HUES6 (cell line): ENCODE measurements around the gene GNA12.
A peak's percentile ranks its signal among the peaks of the same experiment; 100 is the strongest.

Experiments used
- H3K27ac ChIP-seq: 2 replicates; pipeline ENCODE4 v1.7.0; 2013; ENCODE audit warnings: low read depth, mild to moderate bottlenecking, low read length, inconsistent platforms
- H3K27me3 ChIP-seq: 2 replicates; pipeline ENCODE4 v1.6.1; 2013; ENCODE audit warnings: low read length; ENCODE audit not compliant: control insufficient read depth, insufficient read depth
- H3K36me3 ChIP-seq: 2 replicates; pipeline ENCODE4 v1.6.1; 2013; ENCODE audit warnings: low read length; ENCODE audit not compliant: control insufficient read depth, insufficient read depth
- H3K4me1 ChIP-seq: 2 replicates; pipeline ENCODE4 v1.6.1; 2013; ENCODE audit warnings: low read length; ENCODE audit not compliant: control insufficient read depth, insufficient read depth
- H3K4me3 ChIP-seq: 2 replicates; pipeline ENCODE4 v1.5.1; 2013; ENCODE audit warnings: low read depth, low read length
- H3K9ac ChIP-seq: one replicate; pipeline ENCODE4 v1.6.1; 2013; ENCODE audit warnings: mild to moderate bottlenecking, low read length
- H3K9me3 ChIP-seq: 2 replicates; pipeline ENCODE4 v1.6.1; 2013; ENCODE audit warnings: low read depth, low read length; ENCODE audit not compliant: control insufficient read depth, insufficient read depth

The GNA12 gene

DNA sequence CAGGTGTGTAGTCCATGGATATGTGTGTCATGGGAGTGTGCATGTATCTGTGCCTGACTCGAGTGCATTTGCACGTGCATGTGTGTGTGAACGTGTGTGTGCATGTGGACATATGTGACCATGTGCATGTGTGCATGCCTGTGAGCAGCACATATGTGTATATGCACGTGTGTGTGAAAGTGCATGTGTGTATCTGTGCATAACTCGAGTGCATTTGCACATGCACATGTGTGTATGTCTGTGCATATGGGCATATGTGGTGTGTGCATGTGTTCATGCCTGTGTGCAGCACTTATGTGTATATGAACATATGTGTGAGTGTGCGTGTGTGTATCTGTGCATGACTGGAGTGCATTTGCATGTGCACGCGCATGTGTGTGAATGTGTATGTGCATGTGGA lies 35.2 kb upstream of the GNA12 start:
- no peak overlapping the region for H3K4me3 ChIP-seq
- peaks cover 26% of the 10 kb centered on the region for H3K4me1 ChIP-seq
- H3K27ac ChIP-seq = no peak overlapping the region
- no peaks in the 10 kb centered on the region for H3K27me3 ChIP-seq
- no peaks in the 10 kb centered on the region for H3K9me3 ChIP-seq
- no peak overlapping the region for H3K9ac ChIP-seq
- H3K36me3 ChIP-seq = no peaks in the 10 kb centered on the region

DNA sequence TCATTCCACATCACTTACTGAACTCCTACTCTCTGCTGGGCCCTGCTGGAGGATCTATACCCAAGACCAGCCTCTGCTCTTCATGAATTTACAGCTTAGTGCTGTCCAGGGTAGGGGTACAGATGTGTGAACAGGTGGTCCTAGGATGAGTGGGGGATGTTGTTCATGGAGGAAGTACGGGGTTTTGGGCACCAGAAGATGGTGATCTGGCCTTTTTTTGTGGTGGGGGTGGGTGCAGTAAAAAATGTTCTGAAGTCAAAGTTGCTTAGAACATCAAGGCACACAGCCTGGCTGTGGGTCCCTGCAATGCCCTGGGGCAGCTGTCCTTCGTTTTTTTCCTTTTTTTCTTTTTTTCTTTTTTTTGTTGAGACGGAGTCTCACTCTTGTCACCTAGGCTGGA lies 34.2 kb upstream of the GNA12 start:
- H3K4me1 ChIP-seq = peaks cover 31% of the 10 kb centered on the region
- no peaks in the 10 kb centered on the region for H3K36me3 ChIP-seq
- no peak overlapping the region for H3K27ac ChIP-seq
- no peak overlapping the region for H3K9ac ChIP-seq
- H3K27me3 ChIP-seq = no peaks in the 10 kb centered on the region
- H3K9me3 ChIP-seq = no peaks in the 10 kb centered on the region
- no peak overlapping the region for H3K4me3 ChIP-seq

DNA sequence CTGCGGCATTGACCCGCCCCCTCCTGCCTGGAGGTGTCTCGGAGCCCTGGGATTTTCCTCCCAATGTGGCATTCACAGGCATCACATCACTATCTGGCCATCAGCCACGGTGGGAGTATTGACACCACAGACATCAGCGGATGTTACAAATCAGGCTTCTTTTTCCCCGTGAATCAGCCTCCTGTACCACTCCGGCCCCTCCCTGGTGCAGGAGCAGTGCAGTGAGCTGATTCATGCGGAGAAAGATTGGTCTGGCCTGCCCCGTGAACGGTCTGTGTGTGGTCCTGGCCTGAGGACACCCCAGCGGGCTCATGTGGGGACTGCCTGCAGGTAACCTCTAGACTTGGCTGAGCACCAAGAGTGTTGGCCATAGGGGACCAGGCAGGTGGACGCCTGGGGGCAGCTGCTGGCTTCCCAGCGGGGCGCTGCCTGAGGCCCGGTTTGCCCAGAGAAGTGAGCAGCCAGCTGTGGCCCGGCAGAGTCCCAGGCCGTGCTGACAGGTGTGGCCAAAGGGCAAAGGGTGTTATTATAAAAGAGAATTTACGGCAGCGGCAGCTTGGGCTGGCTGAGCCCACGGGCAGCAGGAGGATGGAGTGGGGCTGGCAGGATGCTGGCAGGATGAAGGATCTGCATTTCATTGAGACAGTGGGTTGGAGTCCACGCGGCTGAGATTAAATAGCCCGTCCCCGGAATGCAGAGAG lies 32.1 kb upstream of the GNA12 start:
- no peak overlapping the region for H3K4me3 ChIP-seq
- no peak overlapping the region for H3K9ac ChIP-seq
- peaks cover 35% of the 10 kb centered on the region for H3K4me1 ChIP-seq
- no peaks in the 10 kb centered on the region for H3K36me3 ChIP-seq
- no peaks in the 10 kb centered on the region for H3K9me3 ChIP-seq
- H3K27ac ChIP-seq = no peak overlapping the region
- no peaks in the 10 kb centered on the region for H3K27me3 ChIP-seq

DNA sequence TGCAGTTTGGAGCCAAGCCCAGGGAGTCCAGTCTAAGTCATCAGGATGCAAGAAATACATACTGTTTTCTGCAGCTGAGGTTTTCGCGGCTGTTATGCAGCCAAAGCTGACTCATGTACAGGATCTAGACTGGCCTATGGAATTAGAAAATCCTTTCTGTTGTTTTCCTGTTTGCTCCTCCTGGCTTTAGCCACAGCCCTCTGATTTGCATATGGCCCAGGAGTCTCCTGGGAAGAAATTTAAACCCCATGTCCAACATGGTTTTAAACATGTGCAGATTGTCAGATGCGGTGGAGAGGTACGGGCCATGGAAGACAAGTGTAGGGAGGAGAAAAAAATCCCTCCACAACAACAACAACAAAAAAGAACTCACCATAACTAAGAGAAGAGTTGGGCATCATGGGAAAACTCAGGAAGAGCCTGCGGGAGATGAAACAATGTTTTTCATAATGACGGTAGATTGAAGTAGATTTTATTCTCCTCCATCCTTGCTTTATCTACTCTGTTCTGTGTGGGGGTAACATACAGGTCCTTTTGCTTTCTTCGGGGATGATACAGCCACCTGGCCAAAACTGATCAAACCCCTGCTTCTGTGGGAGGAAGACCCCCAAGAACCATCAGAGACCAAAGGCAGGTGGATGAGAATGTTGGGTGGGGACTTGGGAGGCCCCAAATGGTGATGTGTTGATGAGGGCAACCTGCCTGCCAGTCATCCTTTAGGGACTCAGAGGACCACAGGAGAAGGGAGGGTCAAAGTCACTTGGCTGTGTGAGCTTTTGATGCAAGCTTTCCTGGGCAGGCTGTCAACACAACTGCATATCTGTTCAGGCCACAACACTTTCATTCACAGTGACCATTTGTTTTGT lies 29.8 kb upstream of the GNA12 start:
- Histone ChIP-seq H3K9me3 (no peaks in the 10 kb centered on the region), H3K4me1 (peaks cover 27% of the 10 kb centered on the region), H3K36me3 (no peaks in the 10 kb centered on the region), H3K27me3 (no peaks in the 10 kb centered on the region), H3K9ac (peak overlapping the region; percentile 91), H3K27ac (peak overlapping the region; percentile 99), H3K4me3 (no peak overlapping the region)

DNA sequence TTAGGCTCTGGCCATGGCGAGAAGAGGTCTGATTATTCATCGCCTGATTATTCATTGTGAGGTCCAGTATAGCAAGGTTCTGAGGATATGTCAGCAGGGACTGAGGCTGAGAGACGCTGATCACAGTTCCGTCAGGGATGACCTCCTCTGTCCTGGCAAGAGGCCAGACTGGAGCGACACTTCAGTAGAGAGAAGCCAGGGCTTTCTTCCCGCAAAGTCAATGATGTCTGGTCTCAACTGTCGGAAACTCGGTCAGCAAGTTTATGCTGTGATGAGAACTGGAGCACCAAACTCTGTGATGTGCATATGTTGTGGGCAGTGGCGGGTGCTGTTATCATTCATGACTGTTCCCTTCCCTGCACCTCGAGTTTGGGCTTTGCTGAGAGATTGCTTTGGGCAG lies 29.0 kb upstream of the GNA12 start:
- H3K27ac ChIP-seq = no peak overlapping the region; the same call in 1 of the 2 replicates
- H3K27me3 ChIP-seq = no peaks in the 10 kb centered on the region
- no peaks in the 10 kb centered on the region for H3K36me3 ChIP-seq
- H3K4me3 ChIP-seq = no peak overlapping the region
- H3K9ac ChIP-seq = no peak overlapping the region
- no peaks in the 10 kb centered on the region for H3K9me3 ChIP-seq
- peaks cover 27% of the 10 kb centered on the region for H3K4me1 ChIP-seq

DNA sequence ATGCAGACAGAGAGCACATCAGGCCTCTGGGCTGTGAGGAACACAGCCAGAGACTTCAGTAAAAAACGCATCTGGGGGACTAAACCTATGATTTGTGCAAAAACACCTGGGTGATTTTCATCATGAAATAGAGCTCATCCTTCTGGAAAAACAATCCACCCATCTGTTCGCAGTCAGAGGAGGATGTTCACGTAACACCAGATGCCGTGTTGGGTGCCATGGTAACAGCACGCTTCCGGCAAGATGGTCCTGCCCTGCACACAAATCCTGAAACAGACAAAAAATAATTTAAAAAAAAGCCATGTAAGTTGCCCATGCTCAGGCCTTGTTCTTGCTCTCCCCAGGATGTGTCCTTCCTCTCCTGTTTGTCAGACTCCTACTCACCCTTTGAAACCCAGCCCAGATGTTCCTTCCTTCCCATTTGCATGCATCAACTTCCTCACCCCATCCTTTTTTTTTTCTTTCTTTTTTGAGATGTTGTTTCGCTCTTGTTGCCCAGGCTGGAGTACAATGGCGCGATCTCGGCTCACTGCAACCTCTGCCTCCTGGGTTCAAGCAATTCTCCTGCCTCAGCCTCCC lies 28.3 kb upstream of the GNA12 start:
- no peaks in the 10 kb centered on the region for H3K9me3 ChIP-seq
- H3K4me3 ChIP-seq = no peak overlapping the region
- H3K4me1 ChIP-seq = peaks cover 27% of the 10 kb centered on the region
- H3K27me3 ChIP-seq = no peaks in the 10 kb centered on the region
- no peak overlapping the region for H3K27ac ChIP-seq
- H3K36me3 ChIP-seq = no peaks in the 10 kb centered on the region
- H3K9ac ChIP-seq = no peak overlapping the region

DNA sequence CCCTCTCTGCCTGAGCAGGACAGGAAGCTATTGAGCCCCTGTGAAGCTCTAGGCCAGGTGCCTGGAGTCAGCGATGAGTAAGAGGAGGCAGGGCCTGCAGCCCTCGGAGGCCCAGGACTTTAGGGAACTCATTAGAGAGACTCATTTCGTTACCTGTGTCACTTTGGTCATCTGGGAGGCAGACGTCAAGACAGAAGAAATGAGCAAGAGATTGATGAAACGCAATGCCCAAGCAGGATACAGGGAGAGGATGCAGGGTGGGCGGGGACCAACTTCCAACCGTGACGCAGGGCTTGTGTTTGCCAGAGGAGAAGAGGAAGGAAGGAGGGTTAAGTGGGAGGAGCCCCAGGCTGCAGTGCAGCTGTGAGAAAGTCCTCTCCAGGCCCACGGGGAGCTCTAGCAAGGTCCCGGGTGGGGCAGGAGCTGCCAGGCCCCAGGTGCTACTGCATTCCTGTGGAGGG lies 26.4 kb upstream of the GNA12 start:
- H3K9me3 ChIP-seq = no peaks in the 10 kb centered on the region
- no peak overlapping the region for H3K9ac ChIP-seq
- H3K4me1 ChIP-seq = peaks cover 18% of the 10 kb centered on the region
- H3K27ac ChIP-seq = no peak overlapping the region
- H3K27me3 ChIP-seq = no peaks in the 10 kb centered on the region
- no peaks in the 10 kb centered on the region for H3K36me3 ChIP-seq
- H3K4me3 ChIP-seq = no peak overlapping the region

DNA sequence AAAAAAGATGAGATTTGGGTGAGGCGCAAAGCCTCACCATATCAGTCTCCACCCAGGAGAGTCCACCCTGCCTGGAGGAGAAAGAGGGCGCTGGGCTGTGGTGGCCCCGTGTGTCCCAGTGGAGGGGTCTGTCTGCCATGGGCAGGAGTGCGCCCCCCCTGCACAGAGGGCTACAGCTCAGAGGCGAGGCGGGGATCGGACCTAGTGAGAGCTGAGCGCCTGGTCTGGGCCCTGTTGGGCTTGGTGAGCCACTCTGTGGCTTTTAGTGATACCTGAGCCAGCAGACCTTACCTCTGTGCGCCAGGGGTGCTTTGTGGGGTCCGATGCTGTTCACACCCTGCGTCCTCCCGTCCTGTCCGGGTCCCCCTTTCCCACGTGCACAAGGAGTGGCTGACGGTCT lies 25.9 kb upstream of the GNA12 start:
- peaks cover 18% of the 10 kb centered on the region for H3K4me1 ChIP-seq
- H3K9me3 ChIP-seq = no peaks in the 10 kb centered on the region
- no peaks in the 10 kb centered on the region for H3K27me3 ChIP-seq
- H3K4me3 ChIP-seq = no peak overlapping the region
- no peak overlapping the region for H3K27ac ChIP-seq
- no peak overlapping the region for H3K9ac ChIP-seq
- H3K36me3 ChIP-seq = no peaks in the 10 kb centered on the region

DNA sequence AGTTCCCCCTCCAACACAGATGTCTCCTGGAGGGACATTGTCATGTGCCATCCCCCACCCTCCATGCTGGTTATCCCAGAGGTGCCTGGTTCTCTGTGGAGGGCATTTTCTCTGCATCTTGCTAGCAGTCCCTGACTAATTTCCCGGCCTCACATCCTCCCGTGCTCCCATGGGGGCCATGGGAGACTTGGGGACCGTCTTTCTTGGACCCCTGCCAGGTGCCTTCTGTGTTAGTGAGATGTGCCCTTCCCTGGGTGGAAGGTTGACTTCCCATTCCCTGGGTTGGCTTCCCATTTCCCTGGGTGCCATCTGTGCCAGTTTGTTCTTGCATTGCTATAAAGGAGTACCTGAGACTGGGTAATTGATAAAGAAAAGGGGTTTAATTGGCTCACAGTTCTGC lies 22.5 kb upstream of the GNA12 start:
- H3K4me1 ChIP-seq = peaks cover 25% of the 10 kb centered on the region
- H3K27ac ChIP-seq = no peak overlapping the region
- no peak overlapping the region for H3K9ac ChIP-seq
- H3K9me3 ChIP-seq = no peaks in the 10 kb centered on the region
- H3K36me3 ChIP-seq = no peaks in the 10 kb centered on the region
- no peak overlapping the region for H3K4me3 ChIP-seq
- H3K27me3 ChIP-seq = no peaks in the 10 kb centered on the region

DNA sequence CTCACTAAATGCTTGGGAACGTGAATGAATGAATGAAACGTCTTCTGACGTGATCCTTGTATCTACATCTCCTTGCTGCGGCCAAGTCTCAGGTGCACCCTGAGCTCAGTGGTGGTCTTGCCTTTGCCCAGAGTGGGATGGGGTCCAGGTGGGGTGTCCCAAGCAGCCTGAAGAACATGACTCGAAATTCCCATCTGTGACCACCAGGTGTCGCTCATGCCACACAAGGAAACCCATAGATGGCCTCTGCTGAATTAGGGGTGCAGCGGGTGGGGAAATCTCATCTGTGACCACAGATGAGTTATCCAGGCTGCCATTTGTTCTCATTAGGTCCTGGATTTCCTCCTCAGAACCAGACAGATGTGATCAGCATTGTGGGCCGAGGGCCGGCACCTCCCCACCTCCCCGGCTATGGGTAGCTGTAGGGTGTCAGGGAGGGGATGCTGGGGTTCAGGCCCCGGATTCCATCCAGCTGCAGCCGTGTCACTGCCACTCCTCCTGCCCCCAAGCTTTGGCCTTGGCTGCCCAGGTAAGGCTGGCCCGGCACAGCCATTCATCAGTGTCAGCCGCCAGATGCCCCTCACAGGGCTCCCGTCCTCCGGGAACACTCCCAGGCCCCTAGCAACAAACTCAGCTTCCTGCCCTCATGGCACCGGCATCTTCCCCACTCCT lies 21.0 kb upstream of the GNA12 start:
- Histone ChIP-seq H3K27me3 (no peaks in the 10 kb centered on the region), H3K36me3 (no peaks in the 10 kb centered on the region), H3K4me3 (no peak overlapping the region), H3K9me3 (no peaks in the 10 kb centered on the region), H3K4me1 (peaks cover 18% of the 10 kb centered on the region), H3K27ac (no peak overlapping the region), H3K9ac (no peak overlapping the region)
